Effector CD4-positive, alpha-beta T cell (primary cell): ENCODE measurements around the gene B4GALNT4.
"Not testable (repeated sequence)": the region's sequence is repeated elsewhere in the genome, so short reads cannot be mapped to it uniquely, and the experiment has no call there.

ENCODE experiments used
- DNase-seq: peaks from one replicate; pipeline ENCODE4 v3.0.0-alpha.2; 2020

The B4GALNT4 gene

DNA sequence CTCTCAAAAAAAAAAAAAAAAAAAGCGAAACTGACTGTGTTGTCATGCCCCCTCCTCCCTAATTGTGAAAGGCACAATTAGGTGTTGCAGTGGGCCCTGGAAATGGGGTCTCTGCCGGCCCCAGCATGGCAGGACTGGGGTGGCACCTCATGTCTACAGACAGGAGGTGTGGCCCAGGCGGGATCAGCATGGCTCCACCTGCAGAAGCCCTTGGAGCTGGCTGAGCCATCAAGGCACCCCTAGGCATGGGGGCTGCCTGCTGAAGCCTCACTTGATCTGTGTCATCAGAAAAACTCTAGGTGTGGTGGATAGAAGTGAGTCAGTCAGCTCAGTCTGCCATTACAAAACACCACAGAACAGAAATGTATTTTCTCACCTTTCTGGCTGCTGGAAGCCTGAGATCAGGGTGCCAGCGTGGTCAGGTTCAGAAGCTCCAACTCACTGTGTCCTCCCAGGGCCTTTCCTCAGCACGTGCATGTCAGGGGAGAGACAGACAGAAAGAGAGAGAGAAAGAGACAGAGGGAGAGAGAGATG lies 10.1 kb upstream of the B4GALNT4 start:
- no peak for DNase-seq

GRCh38 chr11:360326-361280 lies 8.7 kb upstream of the B4GALNT4 start:
- no peak for DNase-seq

DNA sequence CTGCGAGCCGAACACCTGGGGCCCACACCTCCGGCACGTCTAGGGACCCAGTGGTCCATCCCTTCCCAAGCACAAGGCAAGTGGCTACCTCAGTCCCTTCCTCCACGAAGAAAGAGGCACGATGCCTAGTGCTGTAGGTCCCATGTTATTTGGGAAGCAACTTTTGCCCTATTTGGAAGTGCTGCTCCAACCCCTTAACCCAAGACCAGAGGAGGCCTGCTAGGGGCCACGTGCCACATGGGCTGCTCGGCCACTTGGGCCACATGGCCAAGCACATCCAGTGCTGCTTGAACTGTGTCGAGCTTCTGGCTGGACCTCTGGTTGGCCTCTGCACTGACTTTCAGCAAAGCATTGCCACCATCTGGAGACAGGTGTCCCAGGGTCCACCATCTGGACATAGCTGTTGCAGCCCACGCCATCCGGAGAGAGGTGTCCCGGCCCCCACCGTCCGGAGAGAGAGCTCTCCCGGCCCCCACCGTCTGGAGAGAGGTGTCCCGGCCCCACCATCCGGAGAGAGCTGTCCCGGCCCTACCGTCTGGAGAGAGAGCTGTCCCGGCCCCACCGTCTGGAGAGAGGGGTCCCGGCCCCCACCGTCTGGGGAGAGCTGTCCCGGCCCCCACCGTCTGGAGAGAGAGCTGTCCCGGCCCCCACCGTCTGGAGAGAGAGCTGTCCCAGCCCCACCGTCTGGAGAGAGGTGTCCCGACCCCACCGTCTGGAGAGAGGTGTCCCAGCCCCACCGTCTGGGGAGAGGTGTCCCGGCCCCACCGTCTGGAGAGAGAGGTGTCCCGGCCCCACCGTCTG lies 6.5 kb upstream of the B4GALNT4 start:
- no peak for DNase-seq

GRCh38 chr11:363443-363805 lies 5.9 kb upstream of the B4GALNT4 start:
- DNase-seq = not testable (repeated sequence)

- peak; percentile 71 for DNase-seq
These were observed 5.1 kb upstream of the B4GALNT4 start for GRCh38 chr11:363948-364761.

DNA sequence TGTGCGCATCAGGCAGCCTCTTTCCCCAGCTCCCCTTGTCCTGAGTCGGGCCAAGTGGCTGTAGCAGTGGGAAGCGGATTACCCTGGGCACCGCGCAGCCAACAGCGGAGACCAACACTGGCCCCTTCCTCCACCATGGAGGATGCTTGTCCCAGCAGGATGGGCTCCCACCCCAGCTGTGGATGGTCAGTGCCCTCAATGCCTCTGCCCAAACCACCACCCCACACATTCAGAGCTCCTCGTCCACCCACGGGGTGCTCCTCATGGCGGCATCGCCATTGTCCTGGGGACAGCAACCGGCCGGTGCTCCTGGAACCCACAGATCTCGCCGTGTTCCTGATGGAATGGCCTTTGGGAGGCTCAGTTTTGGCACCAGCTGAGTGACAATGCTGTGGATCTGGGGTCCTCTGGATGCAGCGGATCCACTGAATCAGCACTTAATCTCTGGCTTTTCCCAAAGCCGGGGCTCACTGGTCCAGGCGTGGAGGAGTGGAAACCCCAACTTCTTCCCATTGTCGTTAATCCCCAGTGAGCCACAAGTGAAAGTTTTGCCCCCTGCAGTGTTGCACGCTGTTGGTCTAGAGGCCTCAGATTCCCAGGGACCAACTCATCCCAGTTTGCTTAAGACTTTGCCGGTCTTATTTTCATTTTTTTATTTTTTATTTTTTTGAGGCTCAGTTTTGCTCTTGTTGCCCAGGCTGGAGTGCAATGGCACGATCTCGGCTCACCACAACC lies 4.1 kb upstream of the B4GALNT4 start:
- DNase-seq = no peak

DNA sequence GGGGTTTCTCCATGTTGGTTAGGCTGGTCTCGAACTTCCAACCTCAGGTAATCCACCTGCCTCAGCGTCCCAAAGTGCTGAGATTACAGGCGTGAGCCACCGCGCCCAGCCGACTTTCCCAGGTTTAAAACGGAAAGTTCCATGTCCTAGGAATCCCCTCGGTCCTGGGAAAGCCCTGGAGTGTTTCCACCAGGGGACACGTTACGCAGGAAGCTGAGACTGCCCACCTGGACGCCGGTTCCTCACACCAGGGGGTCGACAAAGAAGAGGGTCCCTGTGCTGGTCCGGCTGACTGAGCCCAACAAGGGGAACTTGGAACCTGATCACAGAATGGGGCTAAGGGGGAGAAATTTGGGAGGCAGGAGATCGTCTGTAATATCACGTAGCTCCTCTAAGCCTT lies 3.5 kb upstream of the B4GALNT4 start:
- no peak for DNase-seq

DNA sequence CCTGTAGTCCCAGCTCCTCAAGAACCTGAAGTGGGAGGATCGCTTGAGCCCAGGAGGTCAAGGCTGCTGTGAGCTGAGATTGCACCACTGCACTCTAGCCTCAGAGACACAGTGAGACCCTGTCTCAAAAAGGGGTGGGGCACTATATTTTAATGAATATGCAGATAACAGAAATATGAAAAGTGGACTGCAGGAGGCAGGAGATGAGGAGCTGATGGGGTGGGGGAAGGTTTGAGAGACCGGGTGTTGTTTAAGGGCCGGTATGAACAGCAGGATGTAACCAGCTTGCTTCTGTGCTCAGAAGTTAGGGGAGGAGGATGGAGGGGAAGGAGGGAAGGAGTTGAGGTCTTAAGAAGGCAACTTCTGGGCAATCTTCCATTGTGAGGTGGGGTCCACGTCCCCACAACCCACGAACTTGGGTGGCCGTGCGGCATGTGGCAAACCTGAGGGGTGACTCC lies 1.3 kb upstream of the B4GALNT4 start:
- DNase-seq = no peak

- DNase-seq = no peak
These were observed 624 bp upstream of the B4GALNT4 start for GRCh38 chr11:368414-369335.

DNA sequence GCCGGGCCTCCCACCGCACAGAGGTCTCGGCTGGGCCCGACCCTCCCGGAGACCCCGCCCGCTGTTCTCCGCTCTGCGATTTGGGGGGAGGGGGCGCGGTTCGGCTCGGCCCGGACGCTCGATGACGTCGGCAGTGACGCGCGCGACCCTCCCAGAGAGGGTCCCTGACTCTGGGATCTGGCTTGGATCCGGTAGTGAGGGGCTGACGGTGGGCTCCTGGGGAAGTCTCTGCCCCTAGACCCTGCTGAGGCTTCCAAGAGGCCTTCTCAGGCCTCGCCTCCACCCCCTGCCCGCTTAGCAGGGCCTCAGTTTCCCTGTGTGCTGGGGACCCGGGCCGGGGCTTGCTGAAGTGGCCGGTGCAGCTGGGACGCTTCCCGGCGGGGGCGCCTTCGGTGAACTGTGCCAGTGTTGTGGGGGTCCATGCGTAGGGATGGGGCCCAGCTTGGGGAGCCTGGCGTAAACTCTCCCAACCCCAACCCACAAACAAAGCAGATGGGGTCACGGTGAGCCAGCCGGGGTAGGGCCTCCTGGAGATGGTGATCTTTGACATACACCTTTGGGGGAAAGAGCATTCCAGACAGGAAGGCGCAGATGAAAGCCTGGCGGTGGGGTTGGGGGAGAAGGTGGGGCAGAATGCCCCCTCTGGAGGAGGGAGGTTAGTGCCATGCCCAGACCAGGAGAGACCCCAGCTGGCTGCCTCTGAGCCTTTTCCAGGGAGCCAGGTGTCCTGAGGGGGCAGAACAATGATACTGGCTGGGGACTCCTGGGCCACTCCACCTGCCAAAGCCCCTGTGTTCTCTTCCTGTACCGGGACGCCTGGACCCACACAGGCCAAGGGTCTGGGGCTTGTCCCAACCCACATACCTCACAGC lies 1.0 kb downstream of the B4GALNT4 start:
- DNase-seq = no peak

DNA sequence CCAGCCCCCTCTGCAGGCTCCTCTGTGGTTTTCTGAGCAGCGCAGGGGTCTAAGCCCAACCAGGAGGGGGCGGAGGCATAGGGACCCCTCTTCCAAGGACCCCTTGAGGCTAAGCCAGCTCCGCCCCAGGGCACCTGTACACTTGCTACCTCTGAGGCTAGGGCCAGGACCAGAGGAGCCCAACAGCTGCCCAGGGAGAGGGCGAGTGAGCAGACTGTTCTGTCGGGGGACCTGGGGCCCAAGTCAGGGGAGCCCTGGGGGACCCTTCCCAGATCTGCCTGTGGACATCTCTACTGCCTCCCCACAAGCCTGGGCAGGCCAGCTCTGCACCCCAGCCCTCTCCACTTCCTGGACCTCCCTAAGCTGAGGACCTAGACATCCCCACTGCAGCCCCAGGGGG lies 1.8 kb downstream of the B4GALNT4 start:
- DNase-seq = no peak

GRCh38 chr11:371716-372590 lies 2.7 kb downstream of the B4GALNT4 start:
- no peak for DNase-seq

- no peak for DNase-seq
These were observed 3.8 kb downstream of the B4GALNT4 start for GRCh38 chr11:372809-373715.

DNA sequence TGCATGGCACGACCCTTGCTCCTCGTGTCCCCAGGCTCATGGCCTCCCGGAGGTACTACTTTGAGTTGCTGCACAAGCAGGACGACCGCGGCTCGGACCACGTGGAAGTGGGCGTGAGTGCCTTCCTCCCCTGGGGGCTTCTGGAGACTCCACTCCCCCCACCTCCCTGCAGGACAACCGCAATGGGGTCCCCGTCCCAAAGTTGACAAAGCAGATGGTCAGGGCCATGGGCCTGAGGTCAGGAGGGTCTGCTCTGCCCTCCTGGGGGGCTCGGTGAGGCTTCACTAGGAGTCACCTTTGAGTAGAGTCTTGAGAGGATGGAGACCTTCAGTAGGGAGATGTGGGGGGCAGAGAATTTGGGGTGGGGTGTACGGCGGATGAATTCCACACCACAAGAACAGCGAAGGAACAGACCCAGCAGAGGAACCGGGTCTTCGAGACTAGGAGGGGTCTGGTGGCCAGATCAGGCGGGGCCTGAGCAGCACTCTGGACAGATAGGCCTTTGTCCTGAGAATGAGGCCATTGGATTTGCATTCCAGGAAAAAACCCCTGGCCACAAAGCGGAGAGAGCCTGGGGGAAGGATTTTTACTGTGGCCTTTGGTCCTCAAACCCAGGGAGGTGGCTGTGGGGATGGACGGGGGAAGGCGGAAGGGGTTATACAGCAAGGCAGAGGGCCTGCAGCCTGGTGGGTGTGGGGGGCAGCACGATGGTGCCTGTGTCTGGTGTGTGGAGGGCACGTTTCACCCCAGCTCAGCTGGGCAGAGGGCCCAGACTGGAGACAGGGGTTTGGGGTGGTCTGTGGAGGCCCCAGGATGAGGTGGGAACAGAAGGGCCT lies 4.6 kb downstream of the B4GALNT4 start:
- no peak for DNase-seq

- DNase-seq = no peak
These were observed 6.0 kb downstream of the B4GALNT4 start for GRCh38 chr11:375065-376025.
